Measurements from ENCODE around the gene SIGLEC10.
"Not testable (repeated sequence)": the region's sequence is repeated elsewhere in the genome, so short reads cannot be mapped to it uniquely, and the experiment has no call there.

Gene SIGLEC10

GRCh38 chr19:51417107-51417809 is at the start of gene SIGLEC10:
TSS of gene SIGLEC10 (minus strand) at chr19:51417642. CDS start at chr19:51417581, 61 bp downstream.
- ATAC-seq: peak; percentile 64
- peak; percentile 66 for DNase-seq

- no peak for DNase-seq
- ATAC-seq: no peak
Measured at GRCh38 chr19:51466723-51467122, 49.3 kb upstream of the SIGLEC10 start.

- not testable (repeated sequence) for DNase-seq, ATAC-seq
Measured at GRCh38 chr19:51463976-51464581, 46.6 kb upstream of the SIGLEC10 start.

DNA sequence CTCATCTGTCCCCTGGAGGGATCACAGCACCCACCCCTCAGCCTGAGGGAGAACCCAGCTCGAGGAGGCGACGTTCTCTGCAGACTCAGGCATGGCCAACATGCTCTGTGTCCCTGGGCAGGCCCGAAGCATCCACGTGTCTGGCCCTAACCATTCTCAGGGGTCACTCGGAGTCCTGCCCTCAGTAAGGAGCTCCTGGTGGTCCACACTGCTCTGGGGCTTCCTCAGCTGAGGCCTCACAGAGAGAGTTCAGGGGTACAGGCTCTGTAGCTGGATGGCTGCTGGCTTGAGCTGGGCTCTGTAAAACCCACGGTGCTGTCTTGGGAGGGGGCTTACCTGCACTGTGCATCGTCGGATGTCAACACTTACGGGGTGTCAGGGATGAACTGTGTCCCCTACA is 45.2 kb upstream of the SIGLEC10 start:
- DNase-seq (no peak), ATAC-seq (no peak)

DNA sequence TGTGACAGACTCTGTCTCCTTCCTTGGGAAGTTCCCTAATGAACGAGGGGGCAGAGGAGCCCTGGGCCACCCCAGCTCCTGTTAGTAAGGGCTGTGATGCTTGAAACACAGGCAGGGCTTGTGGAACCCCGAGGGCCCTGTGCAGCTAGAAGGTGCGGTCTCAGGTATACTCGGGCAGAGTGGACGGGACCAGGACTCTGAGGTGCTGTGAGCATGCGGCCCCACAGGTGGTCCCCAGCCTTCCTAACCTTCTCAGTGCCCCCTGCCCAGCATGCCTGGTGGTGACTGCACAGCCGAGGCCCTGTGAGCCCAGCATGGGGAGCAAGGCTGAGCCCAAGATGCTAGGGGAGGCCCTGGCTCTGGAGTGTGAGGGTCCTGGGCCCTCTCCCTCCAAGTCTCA is 44.8 kb upstream of the SIGLEC10 start:
- ATAC-seq (no peak), DNase-seq (no peak)

DNA sequence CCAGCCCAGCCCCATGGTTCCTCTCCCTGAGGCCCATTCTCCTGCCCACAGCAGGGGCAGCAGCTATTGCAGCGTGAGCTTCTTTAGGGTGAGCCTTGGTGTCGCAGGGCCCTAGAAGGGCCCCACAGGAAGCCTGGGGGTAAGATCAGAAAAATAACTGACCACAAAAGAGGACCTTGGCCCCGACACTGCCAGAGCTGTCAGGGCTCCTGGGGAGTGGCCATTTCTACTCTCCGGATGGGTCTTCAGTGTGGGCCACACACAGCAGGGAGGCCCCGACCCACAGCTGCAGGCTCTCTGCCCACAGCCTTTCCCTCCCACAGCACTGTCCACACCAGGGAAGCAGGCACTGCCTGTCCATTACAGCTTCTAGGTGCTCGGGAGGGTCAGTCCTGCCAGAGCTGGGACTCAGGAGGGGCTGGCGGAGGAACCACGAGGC is 44.3 kb upstream of the SIGLEC10 start:
- no peak for DNase-seq
- no peak for ATAC-seq

DNA sequence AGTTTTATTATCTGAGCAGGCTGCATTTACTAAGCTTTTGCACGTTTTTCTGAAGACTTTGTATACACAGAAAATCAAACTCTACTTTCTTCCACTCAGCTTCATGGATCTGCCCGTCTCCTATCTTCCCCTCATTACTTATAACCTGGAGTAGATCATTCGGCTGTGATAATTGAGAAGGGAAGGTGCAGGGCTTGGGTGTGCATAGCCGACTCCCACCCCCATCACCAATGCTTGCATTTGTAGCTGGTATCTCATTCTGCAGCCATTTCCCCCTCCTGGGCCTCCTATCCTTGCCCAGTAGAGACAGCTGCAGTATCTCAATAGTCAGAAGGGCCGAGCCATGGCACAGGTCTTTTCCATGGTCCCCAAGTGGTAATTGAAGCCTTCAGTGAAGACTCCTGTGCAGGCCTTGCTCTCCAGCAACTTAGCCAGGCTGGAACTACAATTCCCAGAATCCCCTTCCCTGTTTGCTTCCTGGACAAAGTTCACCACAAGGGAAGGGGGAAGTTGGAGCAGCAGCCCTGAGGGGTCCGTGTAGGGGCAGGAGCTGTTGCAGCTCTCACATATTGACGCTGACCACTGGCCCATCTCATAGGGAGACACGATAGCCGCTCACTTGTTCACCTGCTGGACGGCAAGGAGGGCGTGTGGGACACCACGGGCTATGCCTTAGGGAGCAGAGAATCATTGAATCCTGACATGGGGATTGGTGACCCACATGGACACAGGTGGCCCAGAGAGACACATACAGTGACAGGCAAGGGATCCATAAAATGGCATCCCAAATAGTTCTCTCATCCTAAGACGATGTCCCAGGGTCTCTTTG is 42.9 kb upstream of the SIGLEC10 start:
- DNase-seq: no peak
- ATAC-seq: no peak

DNA sequence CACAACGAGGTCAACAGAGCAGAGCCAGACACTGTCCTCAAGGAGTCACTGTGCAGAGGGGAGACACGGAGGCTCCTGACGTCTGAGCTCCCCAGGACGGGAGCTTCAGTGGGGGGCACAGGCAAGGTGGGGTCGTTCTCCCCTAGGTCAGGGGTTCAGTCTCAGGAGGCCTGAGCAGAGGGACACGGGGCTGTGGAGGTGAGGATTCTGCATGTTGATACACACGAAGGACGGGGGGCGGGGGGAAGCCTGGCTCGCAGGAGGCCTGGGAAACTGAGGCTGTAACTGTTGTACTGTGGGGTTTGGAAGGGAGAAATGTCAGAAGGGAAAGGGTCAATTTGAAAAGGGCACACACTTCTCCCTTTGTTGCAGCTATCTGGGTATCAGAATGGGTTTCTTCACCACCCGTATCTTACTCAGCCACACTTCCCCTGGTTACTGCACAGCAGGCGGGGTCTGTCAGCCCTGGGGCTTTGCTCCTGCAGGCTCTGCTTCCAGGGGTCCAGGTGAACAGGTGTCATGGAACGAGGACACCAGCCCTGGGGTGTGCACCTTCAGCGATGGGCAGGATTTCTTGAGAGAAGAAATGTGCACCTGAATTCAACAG is 41.6 kb upstream of the SIGLEC10 start:
- ATAC-seq (no peak), DNase-seq (no peak)

- DNase-seq: no peak
- ATAC-seq: no peak
Measured at GRCh38 chr19:51458051-51458645, 40.7 kb upstream of the SIGLEC10 start, which contains the start of gene SIGLEC8. TSS of gene SIGLEC8 (minus strand) at chr19:51458454. CDS start at chr19:51458387, 67 bp downstream.

DNA sequence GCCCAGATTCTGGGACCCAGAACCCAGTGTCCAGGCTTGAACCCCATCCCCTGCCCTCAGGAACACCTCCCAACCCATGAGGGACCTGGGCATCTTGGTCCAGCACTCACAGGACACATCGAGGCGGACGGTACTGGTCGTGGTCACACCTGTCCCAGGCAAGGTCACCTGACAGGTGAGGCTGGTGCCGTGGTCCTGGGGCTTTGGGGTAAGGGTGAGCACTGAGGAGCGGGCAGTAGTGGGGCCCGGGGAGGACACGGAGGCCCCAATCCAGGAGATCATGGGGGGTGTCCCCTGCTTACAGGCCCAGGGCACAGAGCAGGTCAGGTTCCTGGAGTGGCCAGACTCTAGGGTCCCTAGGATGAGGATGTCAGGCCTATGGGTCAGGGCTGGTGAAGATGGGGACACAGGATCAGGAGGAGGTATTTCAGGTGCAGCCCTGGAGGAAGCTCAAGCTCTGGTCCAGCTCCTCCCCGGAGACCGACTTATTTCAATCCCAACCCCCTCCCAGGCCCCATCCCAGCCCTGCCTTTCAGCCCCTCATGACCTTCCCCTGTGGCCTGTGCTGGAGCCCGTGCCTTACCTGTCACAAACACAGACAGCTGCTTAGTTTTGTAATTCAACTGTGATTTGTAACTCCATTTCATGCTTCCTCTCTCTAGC is 40.0 kb upstream of the SIGLEC10 start:
- ATAC-seq (no peak), DNase-seq (no peak)

DNA sequence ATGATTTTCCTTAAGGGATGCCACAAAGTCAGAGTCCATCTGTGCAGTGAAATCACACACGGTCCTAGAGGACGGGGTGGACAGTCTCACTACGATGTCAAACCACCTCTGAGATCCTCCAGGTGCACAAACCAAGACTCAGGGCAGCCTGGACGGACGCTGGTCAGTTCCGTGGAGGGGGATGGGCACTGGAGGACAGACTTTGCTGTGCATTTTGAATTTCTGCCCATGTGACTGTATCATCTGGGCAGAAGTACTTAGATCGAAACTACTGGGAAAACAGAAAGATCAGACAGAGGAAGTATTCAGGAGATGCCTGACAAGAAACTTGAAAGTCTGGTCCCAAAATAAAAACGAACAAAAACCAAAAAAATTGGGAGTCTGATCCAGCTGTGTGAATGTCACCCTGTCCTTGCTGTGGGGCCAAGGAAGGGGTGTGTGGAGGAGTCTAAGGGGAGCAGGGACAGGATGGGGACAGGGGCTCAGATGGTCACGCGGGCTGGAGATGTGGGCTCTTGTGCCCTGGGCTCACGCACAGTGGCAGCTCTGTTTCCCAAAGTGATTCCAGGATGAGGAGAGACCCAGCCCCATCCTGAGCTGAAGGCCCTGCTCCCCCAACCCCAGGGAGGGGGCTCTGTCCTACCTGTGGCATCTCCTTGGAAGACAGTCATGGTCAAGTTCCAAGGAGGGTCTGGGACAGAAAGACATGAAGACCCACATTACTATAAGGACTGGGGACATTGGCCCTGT is 39.3 kb upstream of the SIGLEC10 start:
- no peak for DNase-seq
- ATAC-seq: no peak

GRCh38 chr19:51450730-51451307 is 33.4 kb upstream of the SIGLEC10 start:
- DNase-seq (peak; percentile 32), ATAC-seq (no peak)

- ATAC-seq (peak; percentile 91), DNase-seq (peak; percentile 68)
Measured at GRCh38 chr19:51448411-51449016, 31.1 kb upstream of the SIGLEC10 start.

GRCh38 chr19:51448011-51448410 is 30.6 kb upstream of the SIGLEC10 start:
- DNase-seq: no peak
- ATAC-seq: no peak

DNA sequence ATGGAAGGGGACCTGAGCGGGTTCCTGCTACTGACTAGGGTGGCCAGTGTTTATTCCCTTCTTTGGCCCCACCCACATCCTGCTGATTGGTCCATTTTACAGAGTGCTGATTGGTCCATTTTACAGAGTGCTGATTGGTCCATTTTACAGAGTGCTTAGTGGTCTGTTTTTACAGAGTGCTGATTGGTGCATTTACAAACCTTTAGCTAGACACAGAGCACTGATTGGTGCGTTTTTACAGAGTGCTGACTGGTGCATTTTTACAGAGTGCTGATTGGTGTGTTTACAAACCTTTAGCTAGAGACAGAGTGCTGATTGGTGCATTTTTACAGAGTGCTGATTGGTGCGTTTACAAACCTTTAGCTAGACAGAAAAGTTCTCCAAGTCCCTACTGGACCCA is 30.1 kb upstream of the SIGLEC10 start:
- not testable (repeated sequence) for DNase-seq, ATAC-seq

GRCh38 chr19:51441410-51442390 is 24.3 kb upstream of the SIGLEC10 start:
- DNase-seq (peak; percentile 85), ATAC-seq (peak; percentile 90)

DNA sequence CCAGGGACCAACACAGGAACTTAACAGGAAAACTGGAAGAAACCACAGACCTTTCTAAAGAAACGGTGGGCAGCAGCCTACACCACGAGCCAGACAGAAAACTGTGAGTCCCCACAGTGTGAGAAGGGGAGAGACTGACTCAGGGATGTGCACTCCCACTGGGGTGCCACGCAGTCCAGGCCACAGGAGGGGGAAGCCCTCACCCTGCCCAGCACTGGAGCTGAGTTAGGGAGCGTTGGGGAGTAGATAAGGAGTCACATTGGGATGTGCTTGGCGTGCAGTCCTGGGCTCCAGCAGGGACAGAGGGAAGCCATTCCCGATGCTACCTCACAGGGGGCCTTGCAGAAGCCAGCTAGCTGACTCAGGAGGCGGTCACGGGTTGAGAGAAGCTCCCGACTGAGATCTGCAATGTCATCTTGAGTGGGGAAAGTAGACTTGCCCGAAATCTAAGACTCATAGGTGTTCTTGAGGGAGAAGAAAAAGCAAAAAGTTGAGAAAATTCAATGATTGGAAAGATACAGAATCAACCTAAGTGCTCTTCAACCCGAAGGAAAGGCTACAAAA is 23.5 kb upstream of the SIGLEC10 start:
- DNase-seq: peak; percentile 80
- peak; percentile 67 for ATAC-seq

- no peak for ATAC-seq
Measured at GRCh38 chr19:51440052-51440451, 22.6 kb upstream of the SIGLEC10 start.

More at GRCh38 chr19:51440052-51440451, 22.6 kb upstream of the SIGLEC10 start:
- DNase-seq: no peak
